Suppressor macrophage treated with lipopolysaccharide for 4 hours (primary cell): Measurements from ENCODE around the gene WWOX.

ENCODE experiments used
- DNase-seq: peaks from one replicate; pipeline ENCODE4 v3.0.0-alpha.2; 2020

The WWOX gene

GRCh38 chr16:78235168-78235800 is 135.8 kb downstream of the WWOX start:
- DNase-seq: peak; percentile 76

DNA sequence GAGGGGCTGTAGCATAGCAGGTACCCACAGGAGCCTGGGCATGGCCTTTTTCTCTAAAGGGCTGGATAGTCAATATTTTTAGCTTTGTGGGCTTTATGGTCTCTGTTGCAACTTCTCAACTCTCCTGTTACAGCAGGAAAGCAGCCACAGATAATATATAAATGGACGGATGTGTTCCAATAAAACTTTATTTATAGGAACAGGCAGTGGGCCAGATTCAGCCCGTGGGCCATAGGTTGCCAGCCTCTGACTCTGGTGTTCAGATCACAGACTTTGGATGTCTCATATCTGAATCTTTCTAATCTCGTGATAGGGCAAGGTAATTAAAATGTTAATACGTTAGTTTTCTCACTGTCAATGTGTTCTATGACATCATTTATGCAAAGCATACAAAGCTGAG is 136.4 kb downstream of the WWOX start:
- no peak for DNase-seq

DNA sequence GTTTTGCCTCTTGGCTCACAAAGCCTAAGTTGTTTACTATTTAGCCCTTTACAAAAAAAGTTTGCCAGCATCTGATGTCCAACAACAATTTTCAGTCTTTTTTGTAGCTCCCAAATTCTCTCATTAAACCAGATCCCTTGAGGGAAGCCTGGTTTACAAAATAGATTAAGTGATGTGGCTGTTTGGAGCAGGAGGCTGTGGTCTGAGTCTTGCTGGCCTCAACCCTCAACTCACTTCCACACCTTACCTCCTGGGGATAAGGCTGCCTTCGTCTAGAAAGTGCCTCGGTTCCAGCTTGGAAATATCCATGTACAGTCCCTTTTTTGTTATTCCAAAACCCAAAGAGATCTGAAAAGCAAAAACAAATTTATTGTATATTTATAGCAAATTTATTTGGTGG is 138.4 kb downstream of the WWOX start:
- DNase-seq: no peak

GRCh38 chr16:78240459-78241222 is 141.2 kb downstream of the WWOX start:
- DNase-seq: no peak

DNA sequence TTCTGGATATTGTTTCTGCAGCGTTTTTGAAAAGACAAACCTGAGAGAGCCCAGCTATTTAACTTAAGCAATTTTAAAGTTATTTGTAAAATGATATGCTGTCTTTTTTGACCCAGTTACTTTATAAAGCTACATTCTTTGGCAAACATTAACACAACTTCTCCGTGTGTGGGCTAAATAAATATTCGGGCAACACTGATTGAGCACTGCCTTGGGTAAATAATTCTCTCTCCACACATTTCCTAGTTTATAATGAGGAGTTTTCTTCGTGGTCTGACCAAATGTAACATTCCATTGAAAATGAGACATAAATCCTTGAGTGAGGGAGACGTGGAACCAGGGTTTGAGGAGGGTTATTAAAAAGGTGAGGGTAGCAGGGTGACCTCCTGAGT is 142.8 kb downstream of the WWOX start:
- DNase-seq: no peak

- no peak for DNase-seq
These were observed 144.9 kb downstream of the WWOX start for GRCh38 chr16:78244131-78244895.

DNA sequence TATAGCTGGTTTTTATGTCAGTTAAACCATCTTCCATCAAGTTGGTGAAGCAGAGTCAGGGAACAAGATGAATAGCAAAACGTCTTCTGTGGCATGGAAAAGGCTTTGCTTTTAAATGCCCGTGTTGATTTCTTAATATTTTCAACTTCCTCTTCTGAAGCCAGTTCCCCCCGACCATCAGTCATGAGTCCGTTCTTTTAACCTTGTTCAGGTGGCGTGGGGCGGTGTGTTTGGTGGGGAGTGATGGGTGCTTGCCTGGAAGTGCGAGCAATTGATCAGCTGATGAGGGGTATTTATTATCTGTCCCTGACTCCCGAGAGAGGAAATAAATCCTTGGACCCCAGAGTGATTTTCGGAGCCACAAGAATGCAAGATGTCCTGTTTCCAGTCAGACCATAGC is 147.1 kb downstream of the WWOX start:
- DNase-seq: no peak

- no peak for DNase-seq
These were observed 149.6 kb downstream of the WWOX start for GRCh38 chr16:78249056-78249455.

DNA sequence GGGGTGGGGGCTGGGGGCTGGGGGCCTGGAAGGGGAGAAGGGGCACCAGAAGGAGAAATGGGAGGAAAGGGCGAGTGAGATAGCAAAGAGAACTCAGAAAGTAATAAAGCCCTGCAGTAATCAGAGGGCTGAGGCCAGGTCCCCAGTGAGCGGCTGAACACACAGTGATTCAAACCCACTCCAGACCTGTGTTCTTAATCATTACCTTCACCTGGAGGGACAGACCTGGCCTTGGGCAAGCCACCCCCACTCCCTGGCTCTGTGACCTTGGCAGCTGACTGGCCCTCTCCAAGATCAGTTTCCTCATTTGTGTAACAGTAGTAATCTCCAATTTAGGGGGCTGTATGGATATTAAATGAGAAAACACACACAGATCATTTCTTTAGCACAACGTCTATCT is 150.4 kb downstream of the WWOX start:
- DNase-seq: no peak

DNA sequence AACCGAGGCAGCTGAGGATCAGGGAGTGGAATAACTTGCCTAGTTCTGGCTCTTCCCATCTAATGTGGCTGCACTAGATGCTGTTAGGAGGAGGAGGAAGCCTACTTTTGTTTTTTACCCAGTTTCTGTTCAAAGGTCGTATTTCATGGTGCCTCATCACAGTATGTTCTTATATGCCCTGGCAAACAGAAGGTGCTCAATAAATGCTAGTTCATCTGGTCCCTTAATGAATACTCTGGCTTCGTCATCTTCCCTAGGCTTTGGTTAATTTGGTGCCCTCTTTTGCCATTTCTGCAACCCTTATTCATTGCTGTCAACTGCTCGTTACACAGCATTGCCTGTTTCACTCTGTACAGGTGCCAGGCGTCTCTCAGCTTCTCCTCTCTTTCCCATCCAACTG is 151.7 kb downstream of the WWOX start:
- DNase-seq: no peak

- DNase-seq: no peak
These were observed 153.3 kb downstream of the WWOX start for GRCh38 chr16:78252757-78253156.

DNA sequence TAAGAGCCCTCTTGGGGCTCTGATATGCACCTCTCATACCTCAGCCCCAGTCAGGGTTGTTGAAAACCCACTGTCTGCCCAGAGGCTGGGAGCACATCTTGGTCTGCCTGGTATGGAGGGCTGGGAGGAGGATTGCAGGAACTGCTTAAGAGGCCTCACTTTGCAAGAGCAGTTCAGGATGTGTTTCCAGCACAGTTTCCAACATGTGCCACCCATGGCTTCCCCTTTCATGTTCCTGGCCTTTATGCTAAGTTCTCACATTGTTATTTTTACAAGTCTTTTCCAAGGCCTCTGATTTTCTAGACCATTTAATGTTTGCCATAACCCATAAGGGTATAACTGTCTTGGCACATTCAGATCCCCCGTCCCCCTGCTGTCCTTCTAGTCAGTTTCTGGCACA is 155.4 kb downstream of the WWOX start:
- no peak for DNase-seq

DNA sequence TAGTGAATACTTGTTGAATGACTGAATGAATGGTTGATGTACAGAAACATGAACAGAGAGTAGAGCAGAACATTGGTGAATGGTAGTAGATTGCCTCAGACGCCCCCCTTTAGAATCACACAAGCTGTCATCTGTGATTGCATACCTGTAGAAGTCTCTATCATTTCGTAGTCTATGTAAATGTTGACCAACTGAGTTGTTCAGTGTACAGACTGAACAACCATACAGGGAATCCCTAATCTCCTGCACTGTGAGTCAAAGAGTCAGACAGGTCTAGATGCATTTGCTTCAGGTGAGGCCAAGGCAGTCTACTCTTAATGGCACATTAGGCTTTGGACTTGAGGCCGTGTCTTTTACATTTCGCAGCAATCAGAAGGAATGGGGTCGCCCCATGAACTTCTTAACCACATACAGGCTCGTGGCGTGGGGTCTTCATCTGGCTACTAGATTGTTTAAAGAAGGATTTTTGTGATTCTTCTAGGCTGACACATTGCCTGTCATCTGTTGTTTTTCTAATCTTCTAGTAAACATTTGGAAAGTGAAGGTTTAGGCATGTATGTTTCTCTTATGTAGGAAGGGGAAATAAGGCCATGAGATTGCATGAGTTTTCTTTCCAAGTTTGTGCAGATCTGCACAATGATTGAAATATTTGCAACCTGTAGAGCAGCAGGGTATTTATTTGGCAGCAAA is 157.4 kb downstream of the WWOX start:
- DNase-seq: no peak

GRCh38 chr16:78257376-78257728 is 157.9 kb downstream of the WWOX start:
- DNase-seq: no peak

DNA sequence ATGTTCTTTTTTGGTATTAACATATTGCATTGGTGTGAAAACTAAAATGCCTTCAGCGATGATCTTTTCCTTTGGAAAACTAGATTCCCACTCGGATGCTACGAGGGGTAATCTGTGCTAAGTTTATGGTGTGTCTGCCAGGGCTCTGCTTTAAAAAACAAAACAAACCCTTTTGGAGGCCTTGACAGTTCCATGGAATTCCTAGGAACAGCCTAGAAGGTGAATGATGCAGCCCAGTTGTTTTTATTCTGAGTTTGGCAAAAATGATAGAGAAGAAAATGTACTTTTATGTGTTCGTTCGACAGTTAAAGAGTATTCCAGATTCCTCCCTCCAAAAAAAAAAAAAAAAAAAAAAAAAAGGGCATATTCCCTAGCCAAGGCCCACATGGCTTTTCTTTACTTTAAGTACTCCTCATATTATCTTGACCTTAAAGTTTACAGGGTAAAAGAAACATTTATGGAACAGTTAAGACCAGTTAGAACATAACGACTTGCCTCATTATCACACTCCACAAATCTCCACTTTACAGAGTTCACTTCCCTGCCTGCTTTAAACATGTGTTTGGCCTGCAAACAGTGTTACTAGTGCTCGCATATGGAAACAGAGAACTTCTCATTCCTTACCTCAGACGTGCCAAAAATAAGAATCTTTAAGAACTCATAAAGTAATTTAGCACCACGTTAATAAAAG is 159.1 kb downstream of the WWOX start:
- no peak for DNase-seq

GRCh38 chr16:78259873-78260272 is 160.4 kb downstream of the WWOX start:
- DNase-seq: no peak

GRCh38 chr16:78264642-78265041 is 165.2 kb downstream of the WWOX start:
- no peak for DNase-seq

- no peak for DNase-seq
These were observed 169.8 kb downstream of the WWOX start for GRCh38 chr16:78269256-78269655.

- no peak for DNase-seq
These were observed 172.5 kb downstream of the WWOX start for GRCh38 chr16:78271981-78272380.

- no peak for DNase-seq
These were observed 175.3 kb downstream of the WWOX start for GRCh38 chr16:78274771-78275170.

GRCh38 chr16:78275420-78275819 is 176.0 kb downstream of the WWOX start:
- no peak for DNase-seq

DNA sequence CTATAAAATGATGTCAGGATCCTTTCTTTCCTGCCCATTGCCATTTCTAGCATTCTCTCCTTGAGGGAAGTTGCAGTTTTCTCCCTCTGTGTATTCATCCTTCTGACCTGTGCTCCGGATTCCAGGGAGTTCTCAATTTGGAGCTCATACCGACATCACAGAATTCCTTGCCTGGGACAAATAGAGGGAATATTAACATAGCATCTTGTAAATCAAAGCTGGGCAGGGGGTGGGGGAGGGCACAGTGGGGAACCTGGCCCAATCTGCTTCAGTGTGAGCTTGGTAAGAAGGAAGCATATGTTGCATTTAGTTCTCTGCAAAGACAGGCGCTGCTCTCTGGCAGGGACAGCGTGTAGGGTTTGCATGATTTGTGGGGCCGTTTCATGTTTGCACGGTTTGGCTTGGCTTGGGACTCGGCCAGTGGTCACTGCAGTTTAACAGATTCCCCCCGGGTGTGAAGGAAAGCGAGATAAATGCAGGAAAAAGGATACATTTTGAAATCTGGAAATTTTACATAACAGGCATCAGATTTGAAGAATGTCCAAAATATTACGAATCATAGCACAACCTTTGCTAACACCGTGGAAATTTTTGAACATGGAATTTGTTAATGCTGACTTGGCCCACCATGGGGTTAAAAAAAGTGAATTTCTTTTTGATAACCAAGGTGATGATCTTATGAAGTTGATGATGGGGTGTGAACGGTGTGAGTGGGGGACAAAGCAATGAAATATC is 178.0 kb downstream of the WWOX start:
- no peak for DNase-seq
